A549 (cell line): Measurements from ENCODE around the gene MED13L. TPM values are rescaled to one million over a fixed set of nuclear protein-coding genes. Genes with fewer than 3 reads are reported as not detected.

Source experiments
- ATAC-seq, 2 experiments: fragments of 200-7000 bp in 1 of 2; fragments of >200 bp in 1 of 2; cut with Nextera tagmentation in 1 of 2; cut with Tn5 transposase in 1 of 2; 3 replicates each; pipeline versions ENCODE4 v1.8.0 to v1.9.1; 2018 to 2020; ENCODE audit warnings: mild to moderate bottlenecking in 1 of 2, moderate library complexity in 1 of 2
- CTCF ChIA-PET: fragments of 300-600 bp; sonication (Branson Sonifier 250); formaldehyde crosslinking; extraction: SDS; loops from one replicate; lab custom pipeline; 2021; ENCODE audit warnings: antibody characterized with exemption, inconsistent platforms; lab: Yijun Ruan, JAX
- POLR2A ChIA-PET: fragments of 350-600 bp; formaldehyde crosslinking; extraction: SDS; loops from one replicate; lab custom pipeline; 2021; ENCODE audit warnings: antibody characterized with exemption, inconsistent platforms; lab: Yijun Ruan, JAX
- DNase-seq, 2 experiments: peaks; one replicate each; pipeline versions ENCODE4 v3.0.0 to v3.0.0-alpha.2; 2011 to 2016; ENCODE audit warnings: low read depth in 1 of 2, low spot score in 1 of 2
- FAIRE-seq: peaks from 2 replicates; lab custom pipeline; 2011; peaks lifted over from hg19 to GRCh38; lab: Jason Lieb, UNC
- H3K27ac ChIP-seq, 2 experiments: fragments of >200 bp; sonication (Bioruptor Twin); formaldehyde crosslinking; 3 replicates each; pipeline ENCODE4 v1.5.1; 2016 to 2017
- H3K4me1 ChIP-seq: fragments of >200 bp; sonication (Bioruptor Twin); formaldehyde crosslinking; 3 replicates; pipeline ENCODE4 v1.6.1; 2016
- H3K4me2 ChIP-seq: fragments of >200 bp; sonication (Bioruptor Twin); formaldehyde crosslinking; 3 replicates; pipeline ENCODE4 v1.6.1; 2016
- H3K4me3 ChIP-seq: fragments of >200 bp; sonication (Bioruptor Twin); formaldehyde crosslinking; 3 replicates; pipeline ENCODE4 v1.5.1; 2016
- H3K9me3 ChIP-seq: fragments of >200 bp; sonication (Bioruptor Twin); formaldehyde crosslinking; 3 replicates; pipeline ENCODE4 v1.6.1; 2016
- BCL3 ChIP-seq: fragments of >200 bp; sonication (Bioruptor Twin); formaldehyde crosslinking; IDR thresholded peaks from 3 replicates; pipeline ENCODE4 v1.6.1; 2016
- BHLHE40 ChIP-seq: IDR thresholded peaks from 2 replicates; pipeline ENCODE4 v1.6.1; 2012; ENCODE audit warnings: low read depth, low read length, inconsistent platforms
- CBX2 ChIP-seq: fragments of 200-600 bp; sonication (generic); IDR thresholded peaks from 2 replicates; pipeline ENCODE4 v1.6.1; 2016; ENCODE audit warnings: low read depth, mild to moderate bottlenecking, borderline replicate concordance
- CBX8 ChIP-seq: fragments of 200-600 bp; sonication (generic); IDR thresholded peaks from 2 replicates; pipeline ENCODE4 v1.6.1; 2016
- CEBPB ChIP-seq, 2 experiments: fragments of >200 bp in 1 of 2; sonication (Bioruptor Twin) in 1 of 2; formaldehyde crosslinking in 1 of 2; IDR thresholded peaks; 2 replicates each; pipeline ENCODE4 v1.6.1; 2012 to 2016
- E2F6 ChIP-seq: IDR thresholded peaks from 2 replicates; pipeline ENCODE4 v1.6.1; 2012; ENCODE audit warnings: low read depth, borderline replicate concordance
- EHF ChIP-seq: fragments of 250-450 bp; sonication (Bioruptor Pico); IDR thresholded peaks from 2 replicates; pipeline ENCODE4 v1.5.0; 2020; ENCODE audit warnings: mild to moderate bottlenecking
- EHMT2 ChIP-seq: fragments of 200-600 bp; sonication (generic); IDR thresholded peaks from 2 replicates; pipeline ENCODE4 v1.6.1; 2016; ENCODE audit warnings: antibody characterized with exemption, low read depth, mild to moderate bottlenecking, moderate library complexity
- FOSL2 ChIP-seq, 2 experiments: fragments of 450-650 bp in 1 of 2; fragments of >200 bp in 1 of 2; sonication (Bioruptor Twin) in 1 of 2; formaldehyde crosslinking; IDR thresholded peaks; 2 replicates each; pipeline versions ENCODE4 v1.5.0 to v1.6.1; 2016 to 2020; ENCODE audit warnings: mild to moderate bottlenecking in 1 of 2, moderate library complexity in 1 of 2
- HES2 ChIP-seq: fragments of >200 bp; sonication (Bioruptor Twin); formaldehyde crosslinking; IDR thresholded peaks from 2 replicates; pipeline ENCODE4 v1.6.1; 2016
- HEYL ChIP-seq: fragments of 250-450 bp; sonication (Bioruptor Pico); IDR thresholded peaks from 2 replicates; pipeline ENCODE4 v1.8.0; 2021; ENCODE audit warnings: mild to moderate bottlenecking, moderate library complexity
- HOXA7 ChIP-seq: fragments of 250-450 bp; sonication (Bioruptor Pico); IDR thresholded peaks from 2 replicates; pipeline ENCODE4 v1.5.0; 2020; ENCODE audit warnings: mild to moderate bottlenecking, moderate library complexity
- HOXB5 ChIP-seq: fragments of 250-450 bp; sonication (Bioruptor Pico); IDR thresholded peaks from 2 replicates; pipeline ENCODE4 v1.5.0; 2020; ENCODE audit warnings: mild to moderate bottlenecking, moderate library complexity
- KDM5A ChIP-seq: fragments of 200-600 bp; sonication (generic); IDR thresholded peaks from 2 replicates; pipeline ENCODE4 v1.6.1; 2016; ENCODE audit warnings: antibody characterized with exemption, mild to moderate bottlenecking
- MAX ChIP-seq: IDR thresholded peaks from 2 replicates; pipeline ENCODE4 v1.6.1; 2012
- NPAS2 ChIP-seq: fragments of 250-450 bp; sonication (Bioruptor Pico); IDR thresholded peaks from 2 replicates; pipeline ENCODE4 v1.8.0; 2022; ENCODE audit warnings: mild to moderate bottlenecking, moderate library complexity, borderline replicate concordance
- NR3C1 ChIP-seq: fragments of >200 bp; sonication (Bioruptor Twin); formaldehyde crosslinking; IDR thresholded peaks from 3 replicates; pipeline ENCODE4 v1.6.1; 2017
- PBX3 ChIP-seq: IDR thresholded peaks from 2 replicates; pipeline ENCODE4 v1.6.1; 2012
- PHF8 ChIP-seq: fragments of 200-600 bp; sonication (generic); IDR thresholded peaks from 2 replicates; pipeline ENCODE4 v1.6.1; 2016; ENCODE audit warnings: low read depth, mild to moderate bottlenecking, antibody characterized with exemption, moderate library complexity, borderline replicate concordance
- RNF2 ChIP-seq: fragments of 200-600 bp; sonication (generic); IDR thresholded peaks from 2 replicates; pipeline ENCODE4 v1.6.1; 2016; ENCODE audit warnings: low read depth, mild to moderate bottlenecking, antibody characterized with exemption, moderate library complexity, borderline replicate concordance
- SREBF2 ChIP-seq: fragments of 450-650 bp; IDR thresholded peaks from 2 replicates; pipeline ENCODE4 v1.6.1; 2014; ENCODE audit warnings: mild to moderate bottlenecking, moderate library complexity
- TP53 ChIP-seq: fragments of 250-450 bp; sonication (Bioruptor Pico); IDR thresholded peaks from 2 replicates; pipeline ENCODE4 v1.5.0; 2021; ENCODE audit warnings: mild to moderate bottlenecking, moderate library complexity
- ZSCAN20 ChIP-seq: fragments of 250-450 bp; sonication (Bioruptor Pico); IDR thresholded peaks from 2 replicates; pipeline ENCODE4 v1.8.0; 2022; ENCODE audit warnings: mild to moderate bottlenecking, moderate library complexity
- WGBS: methylation state at CpG from one replicate; pipeline ENCODE4 v1.1.6; 2017; ENCODE audit errors: missing lambda C conversion rate; 5-methylcytosine and 5-hydroxymethylcytosine counted together
- polyA plus RNA-seq, 4 experiments: library from polyadenylated mRNA; depleted of rRNA in 3 of 4; stranded (reverse); fragments of >200 nt; fragmentation: RNase III in 1 of 4; extraction: RNeasy Plus Mini Kit Qiagen cat#74134 plus additional on column Dnase treatment in 1 of 4; gene quantifications; 2 replicates in 3 of 4; 3 replicates in 1 of 4; pipeline ENCODE4 v1.2.3, GENCODE V29; 2011 to 2017

MED13L gene
- polyA plus RNA-seq, 2 of the 4 experiments (the other 2 are of a cell fraction): 23.2 to 134 TPM

- ATAC-seq: peak; percentile 18 to 54; a peak in 3 of 6 replicates
- FAIRE-seq: no peak
- no peak overlapping the region for H3K4me3 ChIP-seq
- TF ChIP-seq CBX2: no peak
- no peak for TF ChIP-seq KDM5A
- TF ChIP-seq BHLHE40: no peak
- no peak for TF ChIP-seq EHMT2
- TF ChIP-seq CEBPB (IDR thresholded peaks at IDR 0.05): no peak
- TF ChIP-seq MAX: no peak
- no peak for TF ChIP-seq SREBF2
- no peak for TF ChIP-seq EHF (CRISPR knock-in tag)
- TF ChIP-seq PHF8: no peak
- no peak for TF ChIP-seq RNF2
- TF ChIP-seq NPAS2 (CRISPR knock-in tag): no peak
- TF ChIP-seq HOXB5 (CRISPR knock-in tag): no peak
- no peak for TF ChIP-seq FOSL2 (IDR thresholded peaks at IDR 0.05)
- no peak for TF ChIP-seq FOSL2 (CRISPR knock-in tag; IDR thresholded peaks at IDR 0.05)
- no peak for TF ChIP-seq NR3C1
- no peak for TF ChIP-seq TP53 (CRISPR knock-in tag)
- POLR2A ChIA-PET: no interaction called here
- H3K4me1 ChIP-seq: peaks cover 74% of the 10 kb centered on the region
- no peak overlapping the region; a peak in 2 of 6 replicates for H3K27ac ChIP-seq
- DNase-seq: peak in 1 of 2 experiments; percentile 55
- CTCF ChIA-PET: interaction anchor here (1.0 to 1.3 kb wide), 3 partner anchors 21 to 178 kb away, joined by 3 to 5 read pairs (median 4); no protein-coding TSS in a partner anchor
- 36% methylated on average over 4 of the region's 4 CpGs for WGBS
- H3K4me2 ChIP-seq: peak overlapping the region; percentile 52
- H3K9me3 ChIP-seq: no peaks in the 10 kb centered on the region
Measured at GRCh38 chr12:116161588-116161987, 115.9 kb downstream of the MED13L start.

GRCh38 chr12:116160883-116161458, 116.5 kb downstream of the MED13L start:
- no peak for FAIRE-seq
- Histone ChIP-seq H3K4me1 (peaks cover 68% of the 10 kb centered on the region), H3K4me2 (peak overlapping the region; percentile 52), H3K27ac (peak overlapping the region; percentile 9 to 55; a peak in 3 of 6 replicates), H3K4me3 (no peak overlapping the region), H3K9me3 (no peaks in the 10 kb centered on the region)
- ATAC-seq: peak in 1 of 2 experiments; percentile 5; a peak in 2 of 6 replicates
- ChIA-PET POLR2A (no interaction called here), CTCF (interaction anchor here (0.7 to 1.5 kb wide), 5 partner anchors 20 to 177 kb away, joined by 3 to 5 read pairs (median 4); no protein-coding TSS in a partner anchor)
- no peak for DNase-seq
- WGBS: 80% methylated on average over 7 of the region's 7 CpGs
- TF ChIP-seq HOXA7 (CRISPR knock-in tag) (no peak), MAX (no peak), ZSCAN20 (no peak), PBX3 (no peak), HEYL (CRISPR knock-in tag) (no peak), BHLHE40 (no peak), HOXB5 (CRISPR knock-in tag) (no peak), BCL3 (no peak), HES2 (no peak), CBX8 (no peak), E2F6 (no peak)
- TF ChIP-seq, all 56 proteins: peak for 0
